PC-3 (cell line): Measurements from ENCODE around the gene TAS1R3. TPM values are rescaled to one million over a fixed set of nuclear protein-coding genes. Genes with fewer than 3 reads are reported as not detected.

Experiments used
- ATAC-seq: fragments of 200-7000 bp; cut with Tn5 transposase; 2 replicates; pipeline ENCODE4 v1.9.1; 2020; ENCODE audit warnings: mild to moderate bottlenecking, moderate library complexity
- BruUV-seq: library from RNA; stranded (reverse); fragments of 400-500 nt; replicated peaks from 2 replicates; lab custom pipeline; 2021; lab: Mats Ljungman, UMichigan
- CTCF ChIA-PET: fragments of 300-600 bp; sonication (Branson Sonifier 250); formaldehyde crosslinking; loops from one replicate; lab custom pipeline; 2022; ENCODE audit warnings: antibody characterized with exemption; lab: Charles Lee
- POLR2A ChIA-PET: fragments of 300-600 bp; sonication (Branson Sonifier 250); formaldehyde crosslinking; loops from one replicate; lab custom pipeline; 2022; ENCODE audit warnings: antibody characterized with exemption; ENCODE audit not compliant: unreplicated experiment; lab: Charles Lee
- DNase-seq: peaks from one replicate; pipeline ENCODE4 v3.0.0-alpha.2; 2015
- H2AFZ ChIP-seq: fragments of 300-600 bp; sonication (generic); 2 replicates; pipeline ENCODE4 v1.6.0; 2016; ENCODE audit warnings: antibody characterized with exemption, low read length
- H3F3A ChIP-seq: fragments of 300-600 bp; sonication (generic); one replicate; pipeline ENCODE4 v1.6.0; 2017; ENCODE audit warnings: antibody characterized with exemption, low read length, control low read depth, mild to moderate bottlenecking; ENCODE audit not compliant: unreplicated experiment
- H3K27ac ChIP-seq: fragments of 300-600 bp; sonication (generic); 2 replicates; pipeline ENCODE4 v1.5.1; 2016; ENCODE audit warnings: mild to moderate bottlenecking, low read length
- H3K27me3 ChIP-seq: fragments of 300-600 bp; sonication (generic); 2 replicates; pipeline ENCODE4 v1.6.1; 2016; ENCODE audit warnings: low read length, mixed read lengths
- H3K36me3 ChIP-seq: fragments of 300-600 bp; sonication (generic); 2 replicates; pipeline ENCODE4 v1.6.1; 2016; ENCODE audit warnings: low read depth, mixed run types, low read length, mixed read lengths
- H3K4me1 ChIP-seq: fragments of 300-600 bp; sonication (generic); 2 replicates; pipeline ENCODE4 v1.5.1; 2016; ENCODE audit warnings: low read length; ENCODE audit not compliant: insufficient read depth
- H3K4me2 ChIP-seq: fragments of 300-600 bp; sonication (generic); 2 replicates; pipeline ENCODE4 v1.6.0; 2016; ENCODE audit warnings: low read length
- H3K4me3 ChIP-seq: fragments of 300-600 bp; sonication (generic); 2 replicates; pipeline ENCODE4 v1.5.1; 2016; ENCODE audit warnings: mild to moderate bottlenecking, low read length, mixed read lengths
- H3K79me2 ChIP-seq: fragments of 300-600 bp; sonication (generic); 2 replicates; pipeline ENCODE4 v1.6.1; 2017; ENCODE audit warnings: low read length, mixed read lengths
- H3K9ac ChIP-seq: fragments of 300-600 bp; sonication (generic); 2 replicates; pipeline ENCODE4 v1.6.0; 2016; ENCODE audit warnings: mild to moderate bottlenecking, low read length
- H3K9me2 ChIP-seq: fragments of 300-600 bp; sonication (generic); replicated peaks from 2 replicates; pipeline ENCODE4 v1.6.1; 2016; ENCODE audit warnings: mixed run types, low read length, mixed read lengths
- H3K9me3 ChIP-seq: fragments of 300-600 bp; sonication (generic); 2 replicates; pipeline ENCODE4 v1.6.1; 2016; ENCODE audit warnings: low read length, mixed read lengths
- H4K20me1 ChIP-seq: fragments of 300-600 bp; sonication (generic); 2 replicates; pipeline ENCODE4 v1.6.1; 2016; ENCODE audit warnings: low read length, mixed read lengths
- CTCF ChIP-seq: fragments of 300-600 bp; sonication (generic); conservative IDR thresholded peaks from 2 replicates; pipeline ENCODE4 v1.5.1; 2017; ENCODE audit warnings: antibody characterized with exemption, low read depth, mild to moderate bottlenecking, low read length
- EZH2 ChIP-seq: fragments of 300-600 bp; sonication (generic); IDR thresholded peaks from one replicate; pipeline ENCODE4 v1.6.1; 2017; ENCODE audit warnings: antibody characterized with exemption, mild to moderate bottlenecking, low read length; ENCODE audit not compliant: unreplicated experiment
- EZH2phosphoT487 ChIP-seq: fragments of 300-600 bp; sonication (generic); IDR thresholded peaks from 2 replicates; pipeline ENCODE4 v1.6.1; 2018; ENCODE audit warnings: mild to moderate bottlenecking, antibody characterized with exemption, low read length, borderline replicate concordance
- intact Hi-C: fragments of 100-400 bp; cut with micrococcal nuclease; formaldehyde crosslinking; loops from 2 replicates; pipeline ENCODE4 v1.9.0; 2023
- total RNA-seq: library from RNA; depleted of rRNA; stranded (reverse); fragments of >200 nt; gene quantifications from 2 replicates; pipeline ENCODE4 v1.2.3, GENCODE V29; 2014

Gene TAS1R3
- total RNA-seq, 1 experiment from 2014 or later = 1.9 TPM

DNA sequence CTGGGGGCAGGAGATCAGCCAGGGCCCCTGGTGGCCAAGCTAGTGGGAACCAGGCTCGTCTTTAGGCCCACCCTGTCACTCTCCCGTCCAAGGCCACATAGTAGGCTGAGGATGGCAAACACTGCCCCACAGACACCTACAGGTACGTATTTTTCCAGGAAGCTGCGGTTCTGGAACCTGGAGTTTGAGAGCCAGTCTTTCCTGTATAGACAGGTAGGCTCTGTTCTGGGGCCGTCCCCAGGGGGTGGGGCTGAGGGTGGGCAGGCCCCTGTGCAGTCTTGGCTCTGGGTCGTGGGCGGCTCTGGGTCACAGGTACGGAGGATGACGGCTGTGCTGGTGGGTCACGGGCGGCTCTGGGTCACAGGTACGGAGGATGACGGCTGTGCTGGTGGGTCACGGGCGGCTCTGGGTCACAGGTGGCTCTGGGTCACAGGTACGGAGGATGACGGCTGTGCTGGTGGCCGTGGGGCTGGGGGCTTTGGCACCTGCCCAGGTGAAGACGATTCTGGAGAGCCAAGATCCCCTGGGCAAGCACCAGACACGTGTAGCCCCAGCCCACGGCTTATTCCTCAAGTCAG, 20.5 kb upstream of the TAS1R3 start:
- no peak overlapping the region for H3K27ac ChIP-seq
- peaks cover 60% of the 10 kb centered on the region for H3K79me2 ChIP-seq
- H3K4me2 ChIP-seq = peak overlapping the region; percentile 95
- ChIA-PET POLR2A (no interaction called here), CTCF (no interaction called here)
- no peak overlapping the region for H2AFZ ChIP-seq
- H3K4me3 ChIP-seq = peak overlapping the region; percentile 96; the same call in 1 of the 2 replicates
- H3K27me3 ChIP-seq = no peaks in the 10 kb centered on the region
- H3K9me2 ChIP-seq = no peaks in the 10 kb centered on the region
- H3K36me3 ChIP-seq = peaks cover 28% of the 10 kb centered on the region
- H4K20me1 ChIP-seq = peaks cover 7% of the 10 kb centered on the region; the same call in 1 of the 2 replicates
- intact Hi-C loops = no loop called here
- no peak overlapping the region for H3K9ac ChIP-seq
- H3K9me3 ChIP-seq = no peaks in the 10 kb centered on the region
- no TSS peak for BruUV-seq
- TF ChIP-seq EZH2phosphoT487 (no peak), CTCF (no peak), EZH2 (no peak)
- H3F3A ChIP-seq = no peaks in the 10 kb centered on the region
- H3K4me1 ChIP-seq = peaks cover 26% of the 10 kb centered on the region
- ATAC-seq = no peak
- DNase-seq = no peak

GRCh38 chr1:1311107-1312104, 19.7 kb upstream of the TAS1R3 start:
- Histone ChIP-seq H2AFZ (no peak overlapping the region), H3K4me3 (no peak overlapping the region), H3K27ac (no peak overlapping the region), H3K79me2 (peaks cover 58% of the 10 kb centered on the region), H3K9me2 (no peaks in the 10 kb centered on the region), H3F3A (no peaks in the 10 kb centered on the region), H3K9me3 (no peaks in the 10 kb centered on the region), H4K20me1 (peaks cover 7% of the 10 kb centered on the region; the same call in 1 of the 2 replicates), H3K4me2 (no peak overlapping the region), H3K9ac (no peak overlapping the region), H3K36me3 (peaks cover 32% of the 10 kb centered on the region), H3K4me1 (peaks cover 17% of the 10 kb centered on the region), H3K27me3 (no peaks in the 10 kb centered on the region)
- DNase-seq (no peak), ATAC-seq (no peak)
- BruUV-seq = no TSS peak
- TF ChIP-seq CTCF (no peak), EZH2phosphoT487 (no peak), EZH2 (no peak)
- CTCF ChIA-PET = no interaction called here
- intact Hi-C loops = no loop called here
- POLR2A ChIA-PET = no interaction called here
